HEK293 (cell line): Measurements from ENCODE around the gene GPD1.

ENCODE experiments used
- BCL11A ChIP-seq: fragments of 450-650 bp; formaldehyde crosslinking; IDR thresholded peaks from 2 replicates; pipeline ENCODE4 v1.5.1; 2016; ENCODE audit warnings: low read depth, missing biosample characterization, missing genetic modification characterization
- CTCF ChIP-seq: fragments of 450-650 bp; formaldehyde crosslinking; IDR thresholded peaks from 2 replicates; pipeline ENCODE4 v1.5.1; 2016; ENCODE audit warnings: missing biosample characterization, missing genetic modification characterization
- HOXC10 ChIP-seq: sonication (generic); formaldehyde crosslinking; IDR thresholded peaks from 2 replicates; pipeline ENCODE4 v1.8.1; 2023; ENCODE audit warnings: mild to moderate bottlenecking, missing genetic modification reagents
- HOXD13 ChIP-seq: sonication (generic); formaldehyde crosslinking; IDR thresholded peaks from 2 replicates; pipeline ENCODE4 v1.8.0; 2022; ENCODE audit warnings: missing genetic modification reagents, borderline replicate concordance
- MZF1 ChIP-seq: fragments of 450-650 bp; formaldehyde crosslinking; IDR thresholded peaks from 2 replicates; pipeline ENCODE4 v1.5.1; 2017; ENCODE audit warnings: missing biosample characterization, missing genetic modification characterization, borderline replicate concordance
- OSR2 ChIP-seq: fragments of 450-650 bp; formaldehyde crosslinking; IDR thresholded peaks from 2 replicates; pipeline ENCODE4 v1.5.1; 2016; ENCODE audit warnings: missing biosample characterization, missing genetic modification characterization
- OVOL3 ChIP-seq: fragments of 450-650 bp; formaldehyde crosslinking; IDR thresholded peaks from 2 replicates; pipeline ENCODE4 v1.5.1; 2016; ENCODE audit warnings: missing biosample characterization, missing genetic modification characterization
- PATZ1 ChIP-seq: fragments of 450-650 bp; formaldehyde crosslinking; IDR thresholded peaks from 2 replicates; pipeline ENCODE4 v1.5.1; 2016; ENCODE audit warnings: missing biosample characterization, missing genetic modification characterization
- PRDM1 ChIP-seq: fragments of 450-650 bp; formaldehyde crosslinking; IDR thresholded peaks from 2 replicates; pipeline ENCODE4; 2016; ENCODE audit warnings: missing biosample characterization, missing genetic modification characterization
- PRDM2 ChIP-seq: fragments of 450-650 bp; formaldehyde crosslinking; IDR thresholded peaks from 2 replicates; pipeline ENCODE4 v1.5.1; 2016; ENCODE audit warnings: missing biosample characterization, missing genetic modification characterization, borderline replicate concordance
- ZBTB8A ChIP-seq: fragments of 450-650 bp; formaldehyde crosslinking; IDR thresholded peaks from 2 replicates; pipeline ENCODE4 v1.5.1; 2016; ENCODE audit warnings: missing biosample characterization, missing genetic modification characterization
- ZFP3 ChIP-seq: fragments of 450-650 bp; formaldehyde crosslinking; IDR thresholded peaks from 2 replicates; pipeline ENCODE4 v1.5.1; 2016; ENCODE audit warnings: low read depth, missing biosample characterization, missing genetic modification characterization
- ZNF16 ChIP-seq: fragments of 450-650 bp; formaldehyde crosslinking; IDR thresholded peaks from 2 replicates; pipeline ENCODE4 v1.5.1; 2016; ENCODE audit warnings: low read depth, missing biosample characterization, missing genetic modification characterization
- ZNF169 ChIP-seq: fragments of 450-650 bp; formaldehyde crosslinking; IDR thresholded peaks from 2 replicates; pipeline ENCODE4 v1.5.1; 2016; ENCODE audit warnings: missing biosample characterization, missing genetic modification characterization
- ZNF175 ChIP-seq: fragments of 450-650 bp; formaldehyde crosslinking; IDR thresholded peaks from 2 replicates; pipeline ENCODE4 v1.5.1; 2016; ENCODE audit warnings: missing biosample characterization, missing genetic modification characterization
- ZNF274 ChIP-seq, 2 experiments: fragments of 200-500 bp in 1 of 2; fragments of 450-650 bp in 1 of 2; sonication (Bioruptor generic) in 1 of 2; formaldehyde crosslinking in 1 of 2; IDR thresholded peaks; 2 replicates each; pipeline versions ENCODE4 v1.5.1 to v1.6.1; 2014 to 2016; ENCODE audit warnings: borderline replicate concordance in 1 of 2, inconsistent platforms in 1 of 2, low read length in 1 of 2, missing biosample characterization in 1 of 2, missing genetic modification characterization in 1 of 2
- ZNF433 ChIP-seq: fragments of 450-650 bp; formaldehyde crosslinking; IDR thresholded peaks from 2 replicates; pipeline ENCODE4 v1.5.1; 2016; ENCODE audit warnings: missing biosample characterization, missing genetic modification characterization, low read depth
- ZNF449 ChIP-seq: fragments of 450-650 bp; formaldehyde crosslinking; IDR thresholded peaks from 2 replicates; pipeline ENCODE4 v1.5.1; 2017; ENCODE audit warnings: missing biosample characterization, mild to moderate bottlenecking, missing genetic modification characterization, moderate library complexity
- ZNF596 ChIP-seq: fragments of 450-650 bp; IDR thresholded peaks from 2 replicates; pipeline ENCODE4 v1.5.0; 2018; ENCODE audit warnings: missing biosample characterization, mild to moderate bottlenecking, missing genetic modification characterization, moderate library complexity
- ZNF658 ChIP-seq: fragments of 450-650 bp; formaldehyde crosslinking; IDR thresholded peaks from 2 replicates; pipeline ENCODE4; 2016; ENCODE audit warnings: missing biosample characterization, missing genetic modification characterization
- ZNF692 ChIP-seq: fragments of 450-650 bp; formaldehyde crosslinking; IDR thresholded peaks from 2 replicates; pipeline ENCODE4 v1.5.1; 2016; ENCODE audit warnings: missing biosample characterization, missing genetic modification characterization
- ZNF747 ChIP-seq: fragments of 450-650 bp; formaldehyde crosslinking; IDR thresholded peaks from 2 replicates; pipeline ENCODE4 v1.5.1; 2016; ENCODE audit warnings: missing biosample characterization, missing genetic modification characterization
- ZNF776 ChIP-seq: fragments of 450-650 bp; formaldehyde crosslinking; IDR thresholded peaks from 2 replicates; pipeline ENCODE4 v1.5.0; 2017; ENCODE audit warnings: missing biosample characterization, missing genetic modification characterization, borderline replicate concordance
- ZNF791 ChIP-seq: fragments of 450-650 bp; formaldehyde crosslinking; IDR thresholded peaks from 2 replicates; pipeline ENCODE4 v1.5.1; 2016; ENCODE audit warnings: missing biosample characterization, missing genetic modification characterization
- ZSCAN5A ChIP-seq: fragments of 450-650 bp; formaldehyde crosslinking; IDR thresholded peaks from 2 replicates; pipeline ENCODE4 v1.5.1; 2016; ENCODE audit warnings: missing biosample characterization, missing genetic modification characterization

Gene GPD1

GRCh38 chr12:50070314-50071060, 33.3 kb upstream of the GPD1 start (continued):
- no peak for TF ChIP-seq PRDM2 (tag by site-specific recombination)
- no peak for TF ChIP-seq PRDM1
- no peak for TF ChIP-seq OVOL3 (tag by site-specific recombination)
- TF ChIP-seq ZNF433 (tag by site-specific recombination) = no peak
- TF ChIP-seq ZNF16 (tag by site-specific recombination) = no peak
- TF ChIP-seq ZFP3 (tag by site-specific recombination) = no peak
- 0 out of 2 replicates have a peak, but pooled peaks have one; percentile 31 for TF ChIP-seq OSR2
- no peak for TF ChIP-seq ZNF776 (tag by site-specific recombination)
- TF ChIP-seq ZNF449 = no peak
- no peak for TF ChIP-seq ZNF596 (tag by site-specific recombination)
- no peak for TF ChIP-seq ZNF175 (tag by site-specific recombination)
- no peak for TF ChIP-seq BCL11A (tag by site-specific recombination)
- no peak for TF ChIP-seq HOXC10 (CRISPR knock-in tag)
- TF ChIP-seq ZNF169 (tag by site-specific recombination) = no peak; the same call in 1 of the 2 replicates
- no peak for TF ChIP-seq ZNF658
- no peak for TF ChIP-seq ZNF747
- TF ChIP-seq HOXD13 (CRISPR knock-in tag) = no peak
- TF ChIP-seq MZF1 = no peak
- TF ChIP-seq CTCF = peak; percentile 84
- no peak for TF ChIP-seq ZNF274 (IDR thresholded peaks at IDR 0.05; ENCODE audit: low read length)
- no peak for TF ChIP-seq ZNF274 (tag by site-specific recombination; IDR thresholded peaks at IDR 0.05; ENCODE audit: borderline replicate concordance)
- no peak for TF ChIP-seq ZBTB8A (tag by site-specific recombination)
- TF ChIP-seq ZNF791 = no peak
- no peak for TF ChIP-seq ZSCAN5A (tag by site-specific recombination)
- 0 out of 2 replicates have a peak, but pooled peaks have one; percentile 12 for TF ChIP-seq PATZ1 (tag by site-specific recombination)
- TF ChIP-seq ZNF692 (tag by site-specific recombination) = no peak
